K562 (cell line): ENCODE measurements around the gene PIK3R2. TPM values are rescaled to one million over a fixed set of nuclear protein-coding genes. Genes with fewer than 3 reads are reported as not detected.
A peak's percentile ranks its signal among the peaks of the same experiment; 100 is the strongest.

ENCODE experiments used
- GTF2E2 ChIP-seq: fragments of 200-800 bp; sonication (Bioruptor generic); IDR thresholded peaks from 2 replicates; pipeline ENCODE4 v1.6.1; 2016; ENCODE audit warnings: missing genetic modification characterization, missing compliant biosample characterization
- NFE2L1 ChIP-seq: fragments of 450-650 bp; IDR thresholded peaks from 2 replicates; pipeline ENCODE4 v1.6.1; 2016; ENCODE audit warnings: missing genetic modification characterization, low read depth, mild to moderate bottlenecking, missing compliant biosample characterization, moderate library complexity, borderline replicate concordance
- NR2C2 ChIP-seq, 2 experiments: fragments of 200-800 bp in 1 of 2; sonication (Bioruptor generic) in 1 of 2; sonication (generic) in 1 of 2; formaldehyde crosslinking in 1 of 2; IDR thresholded peaks; 2 replicates each; pipeline versions ENCODE4 v1.6.1 to v1.8.0; 2016 to 2022; ENCODE audit warnings: mild to moderate bottlenecking in 1 of 2, missing compliant biosample characterization in 1 of 2, missing genetic modification characterization in 1 of 2, missing genetic modification reagents in 1 of 2
- TFAP4 ChIP-seq: sonication (generic); formaldehyde crosslinking; IDR thresholded peaks from 2 replicates; pipeline ENCODE4 v1.8.0; 2022; ENCODE audit warnings: missing genetic modification reagents, mild to moderate bottlenecking, moderate library complexity, borderline replicate concordance
- ZNF134 ChIP-seq: fragments of 250-450 bp; sonication (Bioruptor Pico); conservative IDR thresholded peaks from 2 replicates; pipeline ENCODE4 v1.4.0; 2020
- ZNF282 ChIP-seq: sonication (generic); formaldehyde crosslinking; IDR thresholded peaks from 2 replicates; pipeline ENCODE4 v1.8.1; 2023; ENCODE audit warnings: missing genetic modification reagents
- ZNF766 ChIP-seq: fragments of 200-800 bp; sonication (Bioruptor generic); conservative IDR thresholded peaks from 2 replicates; pipeline ENCODE4 v1.6.1; 2016; ENCODE audit warnings: missing genetic modification characterization, missing compliant biosample characterization
- polyA plus RNA-seq, 8 experiments: library from polyadenylated mRNA; depleted of rRNA in 4 of 8; stranded (reverse) in 5 of 8; unstranded in 3 of 8; fragments of >200 nt; fragmentation: Nextera tagmentation in 2 of 8; fragmentation: Illumina TruSeq in 1 of 8; extraction: Ambion mirVana in 2 of 8; extraction: Trizol in 1 of 8; gene quantifications; 2 replicates each; pipeline versions ENCODE4 v1.2.1 to v1.2.3, GENCODE V29; 2011 to 2014; ENCODE audit warnings: inconsistent platforms in 1 of 8, missing spikeins in 1 of 8
- total RNA-seq, 7 experiments: library from RNA; depleted of rRNA in 6 of 7; stranded (reverse); fragments of >200 nt in 6 of 7; fragmentation: Illumina TruSeq in 2 of 7; extraction: Trizol in 2 of 7; gene quantifications; 2 replicates each; pipeline versions ENCODE4 v1.2.1 to v1.2.3, GENCODE V29; 2011 to 2021; ENCODE audit warnings: low replicate concordance in 1 of 7
- TF ChIP-seq, protein P1 (sequence below), 2 experiments: fragments of 450-650 bp; formaldehyde crosslinking in 1 of 2; IDR thresholded peaks; 2 replicates each; pipeline versions ENCODE4 v1.4.0 to v1.6.1; 2014 to 2020; ENCODE audit warnings: mild to moderate bottlenecking in 2 of 2, borderline replicate concordance in 1 of 2, low read depth in 1 of 2
- TF ChIP-seq, protein P2 (sequence below): fragments of 450-650 bp; IDR thresholded peaks from 2 replicates; pipeline ENCODE4 v1.7.1; 2018; ENCODE audit warnings: mild to moderate bottlenecking, low read depth; ENCODE audit not compliant: partially characterized antibody
- TF ChIP-seq, protein P3 (sequence below): fragments of 450-650 bp; IDR thresholded peaks from 2 replicates; pipeline ENCODE4 v1.6.1; 2014; ENCODE audit warnings: low read depth, mild to moderate bottlenecking, moderate library complexity, borderline replicate concordance

Gene PIK3R2
- total and polyA plus RNA-seq, 9 of the 15 experiments (the other 6 are each of a cell fraction or from before 2014, with no cell fraction given) = 0.39 to 37.9 (median 5.3) TPM

- TF ChIP-seq, protein P1, sequence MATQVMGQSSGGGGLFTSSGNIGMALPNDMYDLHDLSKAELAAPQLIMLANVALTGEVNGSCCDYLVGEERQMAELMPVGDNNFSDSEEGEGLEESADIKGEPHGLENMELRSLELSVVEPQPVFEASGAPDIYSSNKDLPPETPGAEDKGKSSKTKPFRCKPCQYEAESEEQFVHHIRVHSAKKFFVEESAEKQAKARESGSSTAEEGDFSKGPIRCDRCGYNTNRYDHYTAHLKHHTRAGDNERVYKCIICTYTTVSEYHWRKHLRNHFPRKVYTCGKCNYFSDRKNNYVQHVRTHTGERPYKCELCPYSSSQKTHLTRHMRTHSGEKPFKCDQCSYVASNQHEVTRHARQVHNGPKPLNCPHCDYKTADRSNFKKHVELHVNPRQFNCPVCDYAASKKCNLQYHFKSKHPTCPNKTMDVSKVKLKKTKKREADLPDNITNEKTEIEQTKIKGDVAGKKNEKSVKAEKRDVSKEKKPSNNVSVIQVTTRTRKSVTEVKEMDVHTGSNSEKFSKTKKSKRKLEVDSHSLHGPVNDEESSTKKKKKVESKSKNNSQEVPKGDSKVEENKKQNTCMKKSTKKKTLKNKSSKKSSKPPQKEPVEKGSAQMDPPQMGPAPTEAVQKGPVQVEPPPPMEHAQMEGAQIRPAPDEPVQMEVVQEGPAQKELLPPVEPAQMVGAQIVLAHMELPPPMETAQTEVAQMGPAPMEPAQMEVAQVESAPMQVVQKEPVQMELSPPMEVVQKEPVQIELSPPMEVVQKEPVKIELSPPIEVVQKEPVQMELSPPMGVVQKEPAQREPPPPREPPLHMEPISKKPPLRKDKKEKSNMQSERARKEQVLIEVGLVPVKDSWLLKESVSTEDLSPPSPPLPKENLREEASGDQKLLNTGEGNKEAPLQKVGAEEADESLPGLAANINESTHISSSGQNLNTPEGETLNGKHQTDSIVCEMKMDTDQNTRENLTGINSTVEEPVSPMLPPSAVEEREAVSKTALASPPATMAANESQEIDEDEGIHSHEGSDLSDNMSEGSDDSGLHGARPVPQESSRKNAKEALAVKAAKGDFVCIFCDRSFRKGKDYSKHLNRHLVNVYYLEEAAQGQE (IDR thresholded peaks at IDR 0.05; ENCODE audit: borderline replicate concordance) = no peak
- TF ChIP-seq, protein P1 (CRISPR knock-in tag; IDR thresholded peaks at IDR 0.05; ENCODE audit: low read depth) = peak; percentile 36; the same call in 1 of the 2 replicates
- TF ChIP-seq, protein P2, sequence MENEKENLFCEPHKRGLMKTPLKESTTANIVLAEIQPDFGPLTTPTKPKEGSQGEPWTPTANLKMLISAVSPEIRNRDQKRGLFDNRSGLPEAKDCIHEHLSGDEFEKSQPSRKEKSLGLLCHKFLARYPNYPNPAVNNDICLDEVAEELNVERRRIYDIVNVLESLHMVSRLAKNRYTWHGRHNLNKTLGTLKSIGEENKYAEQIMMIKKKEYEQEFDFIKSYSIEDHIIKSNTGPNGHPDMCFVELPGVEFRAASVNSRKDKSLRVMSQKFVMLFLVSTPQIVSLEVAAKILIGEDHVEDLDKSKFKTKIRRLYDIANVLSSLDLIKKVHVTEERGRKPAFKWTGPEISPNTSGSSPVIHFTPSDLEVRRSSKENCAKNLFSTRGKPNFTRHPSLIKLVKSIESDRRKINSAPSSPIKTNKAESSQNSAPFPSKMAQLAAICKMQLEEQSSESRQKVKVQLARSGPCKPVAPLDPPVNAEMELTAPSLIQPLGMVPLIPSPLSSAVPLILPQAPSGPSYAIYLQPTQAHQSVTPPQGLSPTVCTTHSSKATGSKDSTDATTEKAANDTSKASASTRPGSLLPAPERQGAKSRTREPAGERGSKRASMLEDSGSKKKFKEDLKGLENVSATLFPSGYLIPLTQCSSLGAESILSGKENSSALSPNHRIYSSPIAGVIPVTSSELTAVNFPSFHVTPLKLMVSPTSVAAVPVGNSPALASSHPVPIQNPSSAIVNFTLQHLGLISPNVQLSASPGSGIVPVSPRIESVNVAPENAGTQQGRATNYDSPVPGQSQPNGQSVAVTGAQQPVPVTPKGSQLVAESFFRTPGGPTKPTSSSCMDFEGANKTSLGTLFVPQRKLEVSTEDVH = no peak
- TF ChIP-seq, protein P3, sequence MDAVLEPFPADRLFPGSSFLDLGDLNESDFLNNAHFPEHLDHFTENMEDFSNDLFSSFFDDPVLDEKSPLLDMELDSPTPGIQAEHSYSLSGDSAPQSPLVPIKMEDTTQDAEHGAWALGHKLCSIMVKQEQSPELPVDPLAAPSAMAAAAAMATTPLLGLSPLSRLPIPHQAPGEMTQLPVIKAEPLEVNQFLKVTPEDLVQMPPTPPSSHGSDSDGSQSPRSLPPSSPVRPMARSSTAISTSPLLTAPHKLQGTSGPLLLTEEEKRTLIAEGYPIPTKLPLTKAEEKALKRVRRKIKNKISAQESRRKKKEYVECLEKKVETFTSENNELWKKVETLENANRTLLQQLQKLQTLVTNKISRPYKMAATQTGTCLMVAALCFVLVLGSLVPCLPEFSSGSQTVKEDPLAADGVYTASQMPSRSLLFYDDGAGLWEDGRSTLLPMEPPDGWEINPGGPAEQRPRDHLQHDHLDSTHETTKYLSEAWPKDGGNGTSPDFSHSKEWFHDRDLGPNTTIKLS = peak; percentile 93
- TF ChIP-seq ZNF766 (CRISPR knock-in tag) (no peak), GTF2E2 (tag) (no peak), NFE2L1 (tag) (no peak), NR2C2 (CRISPR knock-in tag; IDR thresholded peaks at IDR 0.05) (no peak), NR2C2 (tag; IDR thresholded peaks at IDR 0.05) (peak; percentile 85), ZNF134 (CRISPR knock-in tag) (no peak), ZNF282 (CRISPR knock-in tag) (no peak), TFAP4 (CRISPR knock-in tag) (peak; percentile 59)
Measured at GRCh38 chr19:18109733-18110608, 43.0 kb upstream of the PIK3R2 start (continued).
